Measurements from ENCODE around the gene GLB1L3.

- TF ChIP-seq CTCF (IDR thresholded peaks at IDR 0.05) = no peak
- TF ChIP-seq POLR2A (IDR thresholded peaks at IDR 0.05) = no peak
These were observed 62.5 kb downstream of the GLB1L3 start for GRCh38 chr11:134338654-134339053.
